ENCODE results near the gene SLC66A3. TPM values are rescaled to one million over a fixed set of nuclear protein-coding genes. Genes with fewer than 3 reads are reported as not detected.
"Not testable (repeated sequence)": the region's sequence is repeated elsewhere in the genome, so short reads cannot be mapped to it uniquely, and the experiment has no call there.

Gene SLC66A3
- total RNA-seq, 2 experiments from 2014 or later, result 21.6 to 23.4 TPM

GRCh38 chr2:11159574-11160170 is 4.4 kb downstream of the SLC66A3 start:
- CTCF ChIA-PET, result interaction anchor here (0.7 to 1.0 kb wide), 2 partner anchors 26 to 28 kb away, joined by 3 to 4 read pairs; a partner anchor contains a TSS
- peak overlapping the region; percentile 33 for H3K27ac Mint-ChIP-seq
- POLR2A ChIA-PET, result interaction anchor here (0.9 kb wide), 1 partner anchor 16 kb away, joined by 4 read pairs; no protein-coding TSS in a partner anchor
- H3K36me3 Mint-ChIP-seq (ENCODE audit: low read depth), result peaks cover 5% of the 10 kb centered on the region
- H3K9me3 Mint-ChIP-seq, result no peaks in the 10 kb centered on the region
- peaks cover 33% of the 10 kb centered on the region for H3K4me1 Mint-ChIP-seq
- no peaks in the 10 kb centered on the region for H3K27me3 Mint-ChIP-seq
- no peak for DNase-seq
- no peak overlapping the region for H3K4me3 Mint-ChIP-seq

- Mint-ChIP-seq H3K9me3 (no peaks in the 10 kb centered on the region), H3K36me3 (ENCODE audit: low read depth) (peaks cover 5% of the 10 kb centered on the region), H3K4me3 (no peak overlapping the region), H3K27ac (peak overlapping the region; percentile 96), H3K27me3 (no peaks in the 10 kb centered on the region), H3K4me1 (peaks cover 33% of the 10 kb centered on the region)
- no peak for DNase-seq
- ChIA-PET POLR2A (no interaction called here), CTCF (interaction anchor here (0.7 to 1.0 kb wide), 3 partner anchors 27 to 29 kb away, joined by 3 to 4 read pairs (median 3); a partner anchor contains a TSS)
Measured at GRCh38 chr2:11160256-11160655, 5.0 kb downstream of the SLC66A3 start.

GRCh38 chr2:11160731-11161455 is 5.6 kb downstream of the SLC66A3 start:
- no peaks in the 10 kb centered on the region for H3K9me3 Mint-ChIP-seq
- H3K4me1 Mint-ChIP-seq, result peaks cover 31% of the 10 kb centered on the region
- POLR2A ChIA-PET, result interaction anchor here (0.5 kb wide), 1 partner anchor 13 kb away, joined by 5 read pairs; no protein-coding TSS in a partner anchor
- H3K36me3 Mint-ChIP-seq (ENCODE audit: low read depth), result peaks cover 5% of the 10 kb centered on the region
- H3K27me3 Mint-ChIP-seq, result no peaks in the 10 kb centered on the region
- H3K4me3 Mint-ChIP-seq, result peak overlapping the region; percentile 61
- CTCF ChIA-PET, result interaction anchor here (0.6 to 1.1 kb wide), 4 partner anchors 14 to 236 kb away, joined by 3 to 4 read pairs (median 3); a partner anchor contains a TSS
- peak; percentile 39 for DNase-seq
- H3K27ac Mint-ChIP-seq, result peak overlapping the region; percentile 96

- Mint-ChIP-seq H3K36me3 (ENCODE audit: low read depth) (peaks cover 5% of the 10 kb centered on the region), H3K9me3 (no peaks in the 10 kb centered on the region), H3K4me3 (no peak overlapping the region), H3K27me3 (no peaks in the 10 kb centered on the region), H3K27ac (peak overlapping the region; percentile 96), H3K4me1 (peaks cover 26% of the 10 kb centered on the region)
- DNase-seq, result no peak
- ChIA-PET POLR2A (no interaction called here), CTCF (interaction anchor here (0.6 to 1.3 kb wide), 3 partner anchors 13 to 46 kb away, joined by 3 read pairs; a partner anchor contains a TSS)
Measured at GRCh38 chr2:11161747-11162146, 6.5 kb downstream of the SLC66A3 start.

GRCh38 chr2:11163439-11164317 is 8.4 kb downstream of the SLC66A3 start:
- ChIA-PET CTCF (interaction anchor here (0.6 to 1.1 kb wide), 4 partner anchors 12 to 312 kb away, joined by 3 to 4 read pairs (median 4); a partner anchor contains a TSS), POLR2A (interaction anchor here (0.6 kb wide), 1 partner anchor 8 kb away, joined by 4 read pairs; no protein-coding TSS in a partner anchor)
- no peak overlapping the region for H3K4me3 Mint-ChIP-seq

GRCh38 chr2:11165046-11165445 is 9.8 kb downstream of the SLC66A3 start:
- POLR2A ChIA-PET, CTCF ChIA-PET, H3K27me3 Mint-ChIP-seq: not testable (repeated sequence)

More at GRCh38 chr2:11163439-11164317, 8.4 kb downstream of the SLC66A3 start:
- DNase-seq, result no peak
- Mint-ChIP-seq H3K4me1 (peaks cover 22% of the 10 kb centered on the region), H3K9me3 (no peaks in the 10 kb centered on the region), H3K27me3 (no peaks in the 10 kb centered on the region), H3K27ac (no peak overlapping the region), H3K36me3 (ENCODE audit: low read depth) (peaks cover 5% of the 10 kb centered on the region)

GRCh38 chr2:11166476-11166875 is 11.2 kb downstream of the SLC66A3 start:
- DNase-seq, result no peak
- CTCF ChIA-PET, result interaction anchor here (1.3 kb wide), 1 partner anchor 28 kb away, joined by 3 read pairs; no protein-coding TSS in a partner anchor
- no peaks in the 10 kb centered on the region for H3K9me3 Mint-ChIP-seq
- no peaks in the 10 kb centered on the region for H3K27me3 Mint-ChIP-seq
- H3K4me3 Mint-ChIP-seq, result no peak overlapping the region
- H3K4me1 Mint-ChIP-seq, result peaks cover 5% of the 10 kb centered on the region
- H3K27ac Mint-ChIP-seq, result no peak overlapping the region
- POLR2A ChIA-PET, result no interaction called here
- H3K36me3 Mint-ChIP-seq (ENCODE audit: low read depth), result no peaks in the 10 kb centered on the region

More at GRCh38 chr2:11165046-11165445, 9.8 kb downstream of the SLC66A3 start:
- H3K4me1 Mint-ChIP-seq, result peaks cover 18% of the 10 kb centered on the region
- not testable (repeated sequence) for H3K36me3 Mint-ChIP-seq (ENCODE audit: low read depth); H3K9me3 Mint-ChIP-seq; DNase-seq; H3K27ac Mint-ChIP-seq; H3K4me3 Mint-ChIP-seq

- Mint-ChIP-seq H3K4me1 (no peaks in the 10 kb centered on the region), H3K9me3 (no peaks in the 10 kb centered on the region), H3K36me3 (ENCODE audit: low read depth) (no peaks in the 10 kb centered on the region), H3K27me3 (no peaks in the 10 kb centered on the region), H3K4me3 (no peak overlapping the region), H3K27ac (no peak overlapping the region)
- DNase-seq, result no peak
- CTCF ChIA-PET, result interaction anchor here (0.7 kb wide), 1 partner anchor 118 kb away, joined by 3 read pairs; no protein-coding TSS in a partner anchor
- POLR2A ChIA-PET, result no interaction called here
Measured at GRCh38 chr2:11168488-11168887, 13.2 kb downstream of the SLC66A3 start.

GRCh38 chr2:11169333-11169732 is 14.1 kb downstream of the SLC66A3 start:
- Mint-ChIP-seq H3K4me3 (no peak overlapping the region), H3K27me3 (no peaks in the 10 kb centered on the region), H3K9me3 (no peaks in the 10 kb centered on the region), H3K4me1 (no peaks in the 10 kb centered on the region), H3K27ac (no peak overlapping the region), H3K36me3 (ENCODE audit: low read depth) (no peaks in the 10 kb centered on the region)
- POLR2A ChIA-PET, result no interaction called here
- CTCF ChIA-PET, result interaction anchor here (1.0 to 1.2 kb wide), 2 partner anchors 32 to 37 kb away, joined by 3 to 4 read pairs; a partner anchor contains a TSS
- DNase-seq, result no peak

GRCh38 chr2:11174222-11174621 is 19.0 kb downstream of the SLC66A3 start:
- Mint-ChIP-seq H3K9me3 (no peaks in the 10 kb centered on the region), H3K4me3 (no peak overlapping the region), H3K4me1 (peaks cover 11% of the 10 kb centered on the region), H3K27ac (no peak overlapping the region), H3K27me3 (no peaks in the 10 kb centered on the region), H3K36me3 (ENCODE audit: low read depth) (peaks cover 4% of the 10 kb centered on the region)
- CTCF ChIA-PET, result interaction anchor here (0.9 kb wide), 1 partner anchor 13 kb away, joined by 3 read pairs; no protein-coding TSS in a partner anchor
- POLR2A ChIA-PET, result interaction anchor here (0.7 kb wide), 1 partner anchor 13 kb away, joined by 5 read pairs; no protein-coding TSS in a partner anchor
- DNase-seq, result no peak

GRCh38 chr2:11175293-11175795 is 20.1 kb downstream of the SLC66A3 start:
- no peak for DNase-seq
- H3K4me1 Mint-ChIP-seq, result peaks cover 11% of the 10 kb centered on the region
- ChIA-PET CTCF (interaction anchor here (0.8 to 1.0 kb wide), 3 partner anchors 11 to 24 kb away, joined by 3 read pairs; no protein-coding TSS in a partner anchor), POLR2A (interaction anchor here (0.7 kb wide), 1 partner anchor 16 kb away, joined by 4 read pairs; no protein-coding TSS in a partner anchor)
- H3K27me3 Mint-ChIP-seq, result no peaks in the 10 kb centered on the region
- no peak overlapping the region for H3K4me3 Mint-ChIP-seq
- H3K9me3 Mint-ChIP-seq, result no peaks in the 10 kb centered on the region
- peaks cover 4% of the 10 kb centered on the region for H3K36me3 Mint-ChIP-seq (ENCODE audit: low read depth)
- H3K27ac Mint-ChIP-seq, result peak overlapping the region; percentile 15

Measured in activated CD4-positive, alpha-beta T cell treated with anti-CD3 and anti-CD28 coated beads, Interleukin-2, amount 10 ng/mL, durations not matched to agents 7 days and 5 days (primary cell).